ACC112 (cell line): Measurements from ENCODE around the gene AGBL1.

Experiments
- H2AFZ ChIP-seq: fragments of 200-600 bp; sonication (generic); one replicate; pipeline ENCODE4 v1.6.0; 2017; ENCODE audit warnings: antibody characterized with exemption, low read length; ENCODE audit not compliant: unreplicated experiment
- H3K27ac ChIP-seq: fragments of 200-600 bp; sonication (generic); 2 replicates; pipeline ENCODE4 v1.5.1; 2014; ENCODE audit warnings: low read depth, mild to moderate bottlenecking, antibody characterized with exemption, low read length, moderate library complexity
- H3K27me3 ChIP-seq: fragments of 200-600 bp; sonication (generic); 2 replicates; pipeline ENCODE4 v1.6.1; 2014; ENCODE audit warnings: mild to moderate bottlenecking, antibody characterized with exemption, low read length, moderate library complexity, mixed read lengths; ENCODE audit not compliant: insufficient read depth
- H3K36me3 ChIP-seq: fragments of 200-600 bp; sonication (generic); 2 replicates; pipeline ENCODE4 v1.6.1; 2016; ENCODE audit warnings: mild to moderate bottlenecking, antibody characterized with exemption, low read length, moderate library complexity, mixed read lengths; ENCODE audit not compliant: insufficient read depth
- H3K4me1 ChIP-seq: fragments of 200-600 bp; sonication (generic); one replicate; pipeline ENCODE4 v1.6.1; 2016; ENCODE audit warnings: low read length, mixed read lengths; ENCODE audit not compliant: insufficient read depth, unreplicated experiment, control insufficient read depth
- H3K4me3 ChIP-seq: fragments of 200-600 bp; sonication (generic); 2 replicates; pipeline ENCODE4 v1.5.1; 2014; ENCODE audit warnings: mild to moderate bottlenecking, low read depth, low read length
- H3K79me2 ChIP-seq: fragments of 200-600 bp; sonication (generic); one replicate; pipeline ENCODE4 v1.6.0; 2016; ENCODE audit warnings: low read length; ENCODE audit not compliant: control insufficient read depth, unreplicated experiment, insufficient read depth

The AGBL1 gene

DNA sequence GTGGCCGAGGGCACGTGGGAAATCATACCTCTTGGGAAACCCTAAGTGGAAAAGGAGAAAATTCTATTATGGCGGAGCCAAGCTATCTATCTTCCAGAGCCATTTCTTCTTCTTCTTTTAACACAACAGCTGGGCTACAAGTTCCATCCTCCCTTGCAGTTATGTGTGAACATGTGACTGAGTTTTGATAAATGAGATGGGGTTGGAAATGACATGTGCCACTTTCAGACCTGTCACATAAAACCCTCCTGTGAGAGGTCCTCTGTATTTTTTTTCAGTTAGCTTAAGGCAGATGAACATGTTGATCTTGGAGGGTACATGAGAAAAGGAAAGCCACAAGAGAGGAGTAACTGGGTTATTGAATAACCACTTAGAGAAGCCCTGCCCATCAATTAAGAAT is 47.9 kb downstream of the AGBL1 start:
- no peak overlapping the region for H2AFZ ChIP-seq
- H3K4me3 ChIP-seq: no peak overlapping the region
- no peaks in the 10 kb centered on the region for H3K79me2 ChIP-seq
- no peak overlapping the region for H3K27ac ChIP-seq
- no peaks in the 10 kb centered on the region for H3K4me1 ChIP-seq
- no peaks in the 10 kb centered on the region for H3K27me3 ChIP-seq
- H3K36me3 ChIP-seq: no peaks in the 10 kb centered on the region

DNA sequence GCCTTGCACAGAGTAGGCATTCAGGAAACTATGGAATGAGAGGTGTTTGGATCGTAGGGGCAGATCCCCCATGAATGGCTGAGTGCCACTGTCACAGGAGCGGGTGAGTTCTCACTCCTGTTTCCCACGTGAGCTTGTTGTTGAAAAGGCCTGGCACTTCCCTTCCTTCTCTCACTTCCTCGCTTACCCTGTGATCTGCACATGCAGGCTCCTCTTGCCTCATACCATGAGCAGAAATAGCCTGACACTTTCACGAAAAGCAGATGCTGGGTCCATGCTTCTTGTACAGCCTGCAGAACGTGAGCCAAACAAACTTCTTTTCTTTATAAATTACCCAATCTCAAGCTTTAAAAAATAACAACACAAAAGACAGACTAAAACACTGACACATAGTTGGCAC is 55.4 kb downstream of the AGBL1 start:
- Histone ChIP-seq H3K36me3 (no peaks in the 10 kb centered on the region), H3K4me3 (no peak overlapping the region), H3K27ac (no peak overlapping the region), H3K79me2 (no peaks in the 10 kb centered on the region), H2AFZ (no peak overlapping the region), H3K27me3 (no peaks in the 10 kb centered on the region), H3K4me1 (no peaks in the 10 kb centered on the region)

DNA sequence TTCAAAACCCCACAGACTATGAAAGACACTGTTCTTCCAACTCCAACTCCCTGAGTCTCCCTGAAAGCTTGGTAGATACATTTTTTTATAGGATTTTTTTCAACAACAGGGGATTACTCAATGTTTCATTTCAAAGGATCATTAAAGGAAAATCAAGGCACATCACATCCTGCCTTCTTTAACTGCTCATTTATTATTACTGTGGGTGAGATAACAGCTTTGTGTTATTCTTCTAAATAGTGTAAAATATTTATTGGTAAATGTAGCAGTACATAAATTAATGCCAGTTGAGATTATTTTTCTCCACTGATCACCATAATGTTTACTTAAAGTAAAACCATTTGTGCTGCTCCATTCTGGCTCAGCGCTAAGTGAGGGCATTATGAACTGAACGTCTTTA is 57.2 kb downstream of the AGBL1 start:
- Histone ChIP-seq H3K27me3 (no peaks in the 10 kb centered on the region), H3K36me3 (no peaks in the 10 kb centered on the region), H2AFZ (no peak overlapping the region), H3K27ac (no peak overlapping the region), H3K79me2 (no peaks in the 10 kb centered on the region), H3K4me3 (no peak overlapping the region), H3K4me1 (no peaks in the 10 kb centered on the region)

DNA sequence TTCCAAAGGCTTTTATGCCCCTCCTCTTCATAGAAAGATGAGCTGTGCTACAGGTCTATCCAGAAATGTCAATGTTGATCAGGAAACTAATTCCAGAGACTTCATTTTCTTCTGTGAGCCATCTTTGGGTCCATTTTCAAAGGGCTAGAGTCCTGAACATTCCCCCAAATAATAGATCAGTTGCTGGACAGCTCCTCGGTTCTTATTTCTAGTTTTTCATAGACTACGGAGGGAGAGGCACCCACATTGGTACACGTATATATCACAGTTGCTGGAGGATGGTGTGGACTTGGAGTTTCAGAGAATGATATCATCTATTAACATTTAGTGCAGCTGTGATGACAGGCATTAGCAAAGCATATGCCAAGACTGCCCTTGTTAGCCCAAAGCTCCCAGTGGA is 59.1 kb downstream of the AGBL1 start:
- Histone ChIP-seq H3K4me1 (no peaks in the 10 kb centered on the region), H3K27me3 (no peaks in the 10 kb centered on the region), H2AFZ (no peak overlapping the region), H3K36me3 (no peaks in the 10 kb centered on the region), H3K4me3 (no peak overlapping the region), H3K27ac (no peak overlapping the region), H3K79me2 (no peaks in the 10 kb centered on the region)

DNA sequence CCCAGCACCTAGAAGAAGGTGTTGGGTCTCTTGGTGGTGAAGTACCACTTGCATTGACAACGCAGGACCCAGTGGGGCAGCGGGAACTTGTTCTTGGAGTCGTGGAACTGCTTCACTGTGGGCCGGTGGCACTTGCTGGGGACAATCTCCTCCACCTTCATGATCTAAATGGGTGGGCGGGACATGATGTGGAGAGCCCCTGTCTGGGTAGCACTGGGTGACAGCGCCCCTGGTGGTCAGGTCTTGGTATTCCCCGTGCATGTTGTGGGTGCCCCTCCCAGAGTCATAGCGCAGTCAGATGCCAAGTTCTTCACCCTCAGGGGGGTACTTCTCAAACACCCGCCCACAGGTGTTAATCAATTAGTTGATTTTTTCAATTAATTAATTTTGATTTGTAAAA is 60.2 kb downstream of the AGBL1 start:
- Histone ChIP-seq H3K27me3 (no peaks in the 10 kb centered on the region), H3K79me2 (no peaks in the 10 kb centered on the region), H3K4me1 (no peaks in the 10 kb centered on the region), H3K4me3 (no peak overlapping the region), H3K27ac (no peak overlapping the region), H2AFZ (no peak overlapping the region), H3K36me3 (no peaks in the 10 kb centered on the region)

DNA sequence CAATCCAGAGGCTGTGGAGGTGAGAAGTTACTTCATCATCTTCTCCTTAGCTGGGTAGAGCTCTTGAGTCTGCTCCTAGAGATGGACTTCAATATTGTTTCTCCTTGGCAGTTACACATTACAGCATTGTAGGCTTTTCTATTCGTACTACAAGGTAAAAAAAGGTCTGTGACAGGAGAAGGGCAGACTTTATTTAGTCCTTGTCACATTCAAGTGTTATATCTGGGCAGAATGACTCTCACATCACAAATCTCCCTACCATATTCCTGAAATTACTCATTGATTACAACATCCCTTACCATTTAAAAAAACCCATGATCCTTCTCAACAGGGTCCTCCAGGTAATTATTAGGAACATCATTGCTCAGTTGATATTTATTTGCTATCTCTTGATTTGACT is 75.0 kb downstream of the AGBL1 start:
- H3K27me3 ChIP-seq: no peaks in the 10 kb centered on the region

DNA sequence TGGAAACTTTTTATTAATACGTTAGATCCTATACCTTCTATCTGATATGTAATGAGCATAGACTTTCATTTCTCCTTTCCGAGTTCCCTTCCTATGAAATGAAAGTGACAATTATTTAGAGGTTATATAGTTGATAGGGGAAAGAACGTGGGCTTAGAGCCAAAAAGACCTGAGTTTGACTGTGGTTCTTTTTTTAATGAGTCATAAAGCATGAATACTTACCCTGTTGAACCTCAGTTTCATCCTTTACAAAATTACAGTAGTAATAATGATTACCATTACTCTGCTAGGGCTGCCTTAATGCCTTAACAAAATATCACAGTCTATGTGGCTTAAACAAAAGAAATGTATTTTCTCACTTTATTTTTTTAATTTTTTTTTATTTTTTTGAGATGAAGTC is 75.9 kb downstream of the AGBL1 start:
- H3K36me3 ChIP-seq: no peaks in the 10 kb centered on the region
- no peaks in the 10 kb centered on the region for H3K27me3 ChIP-seq
- no peak overlapping the region for H3K27ac ChIP-seq
- H3K4me1 ChIP-seq: no peaks in the 10 kb centered on the region
- H3K4me3 ChIP-seq: no peak overlapping the region
- H3K79me2 ChIP-seq: no peaks in the 10 kb centered on the region
- no peak overlapping the region for H2AFZ ChIP-seq

More for the DNA sequence above, 75.0 kb downstream of the AGBL1 start:
- Histone ChIP-seq H3K79me2 (no peaks in the 10 kb centered on the region), H3K27ac (no peak overlapping the region), H3K4me1 (no peaks in the 10 kb centered on the region), H3K4me3 (no peak overlapping the region), H3K36me3 (no peaks in the 10 kb centered on the region), H2AFZ (no peak overlapping the region)

DNA sequence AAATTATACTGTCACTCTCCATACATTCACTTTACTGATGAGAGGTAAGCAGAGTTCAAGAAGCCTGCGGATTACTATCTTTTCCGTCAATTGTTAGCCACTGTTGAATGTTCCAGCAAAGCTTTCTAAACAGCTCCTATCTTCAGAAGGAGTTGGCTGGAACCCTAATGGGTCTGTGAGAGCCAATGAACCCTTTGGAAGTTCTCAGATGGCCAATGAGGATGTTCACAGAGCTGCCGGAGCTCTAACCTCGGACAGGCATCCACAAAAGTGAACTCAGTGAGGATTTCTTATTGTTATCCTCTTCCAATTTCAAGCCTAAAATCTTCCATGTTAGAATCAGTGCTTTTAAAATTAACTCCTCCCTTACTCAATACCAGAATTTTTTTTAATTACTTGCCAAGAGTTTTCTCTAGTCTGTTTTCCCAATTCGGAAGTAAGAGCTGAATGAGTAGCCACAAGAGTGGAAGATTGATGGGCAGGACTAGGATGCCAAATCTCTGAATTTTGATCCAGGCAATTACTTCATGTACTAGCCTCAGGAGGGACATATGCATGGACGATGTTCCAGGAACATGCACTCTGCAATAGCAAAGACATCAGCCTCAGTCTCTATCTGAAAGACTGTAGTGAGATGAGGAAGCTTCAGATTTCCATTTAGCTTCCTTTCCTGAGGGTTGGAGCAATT is 78.1 kb downstream of the AGBL1 start:
- H3K4me1 ChIP-seq: no peaks in the 10 kb centered on the region
- H3K36me3 ChIP-seq: no peaks in the 10 kb centered on the region
- H3K27ac ChIP-seq: no peak overlapping the region
- H3K4me3 ChIP-seq: no peak overlapping the region
- no peaks in the 10 kb centered on the region for H3K27me3 ChIP-seq
- no peaks in the 10 kb centered on the region for H3K79me2 ChIP-seq
- H2AFZ ChIP-seq: no peak overlapping the region

DNA sequence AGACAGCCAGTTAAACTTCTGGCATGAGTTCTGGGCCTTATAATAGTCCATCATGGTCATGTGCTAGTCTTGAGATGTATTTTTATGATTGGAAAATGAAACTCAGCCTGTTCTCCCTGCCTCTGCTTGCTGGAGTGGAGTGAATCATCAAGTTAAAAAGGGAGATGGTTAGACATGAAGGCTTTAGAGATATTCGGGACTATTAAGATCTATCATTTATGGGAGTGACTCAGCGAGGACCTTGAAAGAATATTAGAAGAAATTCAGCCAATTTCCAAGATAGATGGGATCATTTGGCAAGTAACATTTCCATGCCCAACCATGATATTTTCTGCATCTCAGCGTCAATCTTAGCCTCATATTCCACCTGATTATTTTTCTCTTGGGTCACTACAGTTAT is 79.8 kb downstream of the AGBL1 start:
- no peak overlapping the region for H3K4me3 ChIP-seq
- no peaks in the 10 kb centered on the region for H3K4me1 ChIP-seq
- H2AFZ ChIP-seq: no peak overlapping the region
- no peaks in the 10 kb centered on the region for H3K36me3 ChIP-seq
- H3K79me2 ChIP-seq: no peaks in the 10 kb centered on the region
- no peaks in the 10 kb centered on the region for H3K27me3 ChIP-seq
- H3K27ac ChIP-seq: no peak overlapping the region

DNA sequence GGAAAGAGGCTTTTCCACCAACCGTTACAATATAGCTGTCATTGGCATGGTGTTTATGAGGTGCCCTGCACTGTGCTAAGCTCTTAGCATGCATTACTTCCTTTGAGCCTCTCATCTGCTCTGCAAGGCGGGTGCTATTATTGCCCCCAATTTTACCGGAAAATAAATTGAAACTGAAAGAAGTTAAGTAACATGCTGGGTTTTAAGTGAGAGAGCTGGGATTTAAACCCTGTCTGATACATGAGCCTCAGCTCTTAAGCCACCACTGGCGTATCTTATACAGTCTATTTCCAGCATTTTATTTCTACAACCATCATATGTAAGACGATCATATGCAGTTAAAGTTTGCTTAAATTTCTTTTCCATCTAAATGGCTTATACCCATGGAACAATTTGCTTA is 81.6 kb downstream of the AGBL1 start:
- H3K36me3 ChIP-seq: no peaks in the 10 kb centered on the region
- no peak overlapping the region for H3K27ac ChIP-seq
- no peaks in the 10 kb centered on the region for H3K4me1 ChIP-seq
- no peak overlapping the region for H3K4me3 ChIP-seq
- H3K79me2 ChIP-seq: no peaks in the 10 kb centered on the region
- no peak overlapping the region for H2AFZ ChIP-seq
- no peaks in the 10 kb centered on the region for H3K27me3 ChIP-seq

DNA sequence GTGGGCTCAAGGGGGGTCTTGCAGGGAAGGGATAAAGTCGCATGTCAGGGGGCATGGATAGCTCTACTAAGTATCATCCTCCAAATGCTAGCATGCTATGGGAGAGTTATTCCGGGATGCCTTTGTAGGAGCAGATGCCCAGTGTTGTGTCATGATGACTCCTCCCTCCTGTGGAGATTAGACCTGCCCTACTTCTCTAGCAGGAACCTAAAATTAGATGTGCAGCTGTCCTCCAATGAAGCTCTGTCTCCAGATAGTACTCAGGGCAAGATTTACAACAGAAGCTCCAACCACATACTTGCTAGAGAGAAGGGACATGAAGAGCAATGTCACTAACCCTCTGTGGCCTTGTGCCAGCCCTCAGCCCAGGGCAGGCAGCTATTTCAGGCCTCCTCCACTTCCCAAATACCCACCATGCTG is 82.5 kb downstream of the AGBL1 start:
- H3K27ac ChIP-seq: no peak overlapping the region
- H3K4me3 ChIP-seq: no peak overlapping the region
- H3K27me3 ChIP-seq: no peaks in the 10 kb centered on the region
- no peaks in the 10 kb centered on the region for H3K79me2 ChIP-seq
- H3K36me3 ChIP-seq: no peaks in the 10 kb centered on the region
- no peak overlapping the region for H2AFZ ChIP-seq
- no peaks in the 10 kb centered on the region for H3K4me1 ChIP-seq
